GM19328 (cell line): Measurements from ENCODE around the gene TCAIM.

Source experiments
- ATAC-seq: cut with Tn5 transposase; IDR thresholded peaks from one replicate; pipeline ENCODE4 v1.9.1; 2021; ENCODE audit warnings: mild to moderate bottlenecking, moderate library complexity; ENCODE audit not compliant: unreplicated experiment

The TCAIM gene

DNA sequence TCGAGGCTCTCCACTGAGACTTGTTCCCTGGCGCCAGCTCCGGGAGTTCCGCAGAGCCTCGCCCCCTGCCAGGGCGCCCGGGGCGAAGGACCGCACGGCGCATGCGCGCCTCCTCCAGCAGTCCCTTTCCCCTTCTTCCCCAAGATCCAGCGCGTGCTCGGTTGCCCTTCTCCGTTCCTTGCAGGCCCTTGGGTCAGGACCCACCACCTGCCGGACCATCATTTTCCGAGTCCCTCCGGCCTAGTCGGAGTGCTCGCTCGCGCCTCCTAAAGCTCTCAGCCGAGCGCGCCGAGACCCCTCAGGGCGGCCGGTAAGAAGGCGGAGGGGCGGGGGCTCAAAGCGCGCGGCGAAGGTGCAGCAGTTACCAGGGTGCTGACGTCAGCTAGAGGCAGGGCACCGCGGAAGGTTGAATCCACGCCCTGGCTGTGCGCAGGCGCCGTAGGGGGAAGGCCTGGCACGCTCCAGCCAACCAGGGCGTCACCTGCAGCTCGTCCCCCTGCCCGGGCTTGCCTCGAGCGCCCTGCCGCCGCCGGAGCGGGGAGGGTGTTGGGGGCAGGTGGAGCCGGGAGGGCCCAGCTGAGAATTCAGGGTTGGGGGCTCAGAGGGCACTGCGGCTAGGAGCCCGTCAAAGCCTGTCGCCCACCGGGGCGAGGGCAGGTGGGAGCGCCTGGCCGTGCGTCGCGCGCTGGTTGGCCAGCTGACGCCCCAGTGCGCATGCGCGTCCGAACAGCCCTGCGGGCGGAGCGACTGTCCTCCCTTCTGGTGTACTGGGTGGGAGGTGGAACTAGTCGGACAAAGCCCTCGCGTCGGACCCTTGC, at the start of gene TCAIM:
TSS of gene TCAIM (plus strand) at position 757 of the 818 bp plus-strand sequence. CDS start 16,017 bp downstream, outside the sequence.
- ATAC-seq: peak; percentile 91

DNA sequence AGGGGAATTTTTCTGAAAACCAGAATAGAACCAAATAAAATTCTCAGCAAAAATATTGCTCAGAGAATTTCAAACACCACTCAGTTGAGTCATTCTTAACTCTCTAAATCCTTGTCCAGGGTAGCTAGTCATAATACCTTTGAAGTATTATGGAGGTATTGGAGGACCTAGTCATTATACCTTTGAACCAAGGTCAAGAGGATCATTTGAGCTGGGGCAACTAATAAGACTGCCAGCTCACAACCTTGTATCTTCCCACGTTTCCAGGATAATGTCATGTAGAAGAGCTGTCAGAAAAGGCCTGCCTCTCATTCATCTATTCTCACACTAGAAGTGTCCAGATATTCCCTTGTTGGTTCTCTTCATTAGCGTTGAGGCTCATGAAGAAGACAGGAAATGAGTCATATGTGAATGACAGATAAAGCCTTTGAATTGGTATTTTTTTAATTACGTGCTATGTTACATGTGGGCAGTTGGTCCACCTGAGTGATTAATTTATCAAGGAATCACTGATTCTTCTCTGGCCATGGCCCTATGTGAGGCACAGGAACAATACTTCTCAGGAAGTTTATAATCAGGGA, 48.6 kb upstream of the TCAIM start:
- no peak for ATAC-seq

GRCh38 chr3:44292276-44292675, 46.3 kb upstream of the TCAIM start:
- ATAC-seq: no peak

GRCh38 chr3:44292947-44293346, 45.6 kb upstream of the TCAIM start:
- ATAC-seq: no peak

DNA sequence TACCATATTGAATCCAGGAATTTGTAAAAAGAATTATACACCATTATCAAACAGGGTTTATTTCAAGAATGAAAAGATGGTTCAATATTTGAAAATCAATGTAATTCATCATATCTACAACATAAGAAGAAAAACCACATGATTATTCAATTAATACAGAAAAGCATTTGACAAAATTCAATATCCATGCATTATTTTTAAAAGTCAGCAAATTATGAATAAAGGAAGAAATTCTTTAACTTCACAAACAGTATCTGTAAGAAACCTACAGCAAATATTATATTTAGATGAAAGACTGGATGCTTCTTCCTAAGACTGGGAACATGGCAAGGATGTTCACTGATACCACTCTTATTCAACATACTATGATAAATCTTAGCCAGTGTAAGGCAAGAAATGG, 41.3 kb upstream of the TCAIM start:
- ATAC-seq: no peak

DNA sequence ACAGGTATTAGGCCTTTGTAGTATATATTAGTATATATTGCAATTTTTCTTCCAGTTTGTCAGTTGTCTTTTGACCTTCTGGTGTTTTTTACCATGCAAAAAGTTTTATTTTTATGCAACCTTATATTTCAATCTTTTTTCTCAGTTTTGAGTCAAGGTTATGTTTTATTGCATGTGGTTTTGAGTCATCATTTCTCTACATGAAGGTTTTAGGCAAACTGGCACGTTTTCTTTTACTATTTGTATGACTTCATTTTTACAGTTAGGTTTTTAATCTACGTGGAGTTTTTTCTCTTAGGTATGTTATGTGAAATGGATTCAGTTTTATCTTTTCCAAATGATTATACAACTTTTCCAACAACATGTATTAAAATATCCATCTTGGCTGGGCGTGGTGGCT, 36.8 kb upstream of the TCAIM start:
- ATAC-seq: no peak

GRCh38 chr3:44309500-44309899, 29.1 kb upstream of the TCAIM start:
- no peak for ATAC-seq

DNA sequence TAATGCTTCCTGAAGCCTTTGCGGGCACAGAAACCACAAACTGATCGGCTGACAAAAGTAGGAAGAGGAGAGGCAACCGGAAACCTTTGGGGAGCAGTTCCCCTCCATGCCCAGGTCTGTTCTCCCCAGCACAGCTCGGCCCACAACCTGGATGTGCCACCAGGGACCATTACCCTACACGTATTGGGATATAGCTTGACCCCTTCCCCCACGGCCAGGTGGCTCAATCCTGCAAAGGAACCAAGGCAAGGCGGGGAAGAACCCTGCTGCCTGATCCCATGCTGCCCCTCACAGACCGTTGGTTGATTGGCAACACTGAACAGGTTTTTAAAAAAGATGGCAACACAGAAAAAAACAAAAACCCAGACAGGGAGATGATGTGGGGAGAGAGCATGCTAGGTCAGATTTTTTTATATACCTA, 19.7 kb upstream of the TCAIM start:
- ATAC-seq: no peak

DNA sequence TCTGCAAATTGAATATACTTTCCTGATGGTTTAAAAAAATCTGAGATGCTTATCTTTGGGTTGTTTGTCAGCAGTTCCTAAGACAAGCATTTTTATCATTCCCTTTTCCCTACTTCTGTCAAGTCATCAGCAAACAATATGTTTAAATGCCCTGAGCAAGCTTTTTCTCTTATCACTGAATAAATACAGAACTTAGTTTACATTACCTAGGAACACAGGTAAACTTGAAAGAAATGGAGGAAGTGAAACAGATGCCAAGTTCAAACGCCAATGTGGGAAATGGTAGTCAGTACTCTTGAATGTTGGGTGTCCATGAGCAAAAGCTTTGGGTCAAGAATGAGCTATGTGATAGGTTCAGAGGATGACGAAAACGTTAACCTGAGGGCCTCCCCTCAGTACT, 17.2 kb upstream of the TCAIM start:
- ATAC-seq: no peak

DNA sequence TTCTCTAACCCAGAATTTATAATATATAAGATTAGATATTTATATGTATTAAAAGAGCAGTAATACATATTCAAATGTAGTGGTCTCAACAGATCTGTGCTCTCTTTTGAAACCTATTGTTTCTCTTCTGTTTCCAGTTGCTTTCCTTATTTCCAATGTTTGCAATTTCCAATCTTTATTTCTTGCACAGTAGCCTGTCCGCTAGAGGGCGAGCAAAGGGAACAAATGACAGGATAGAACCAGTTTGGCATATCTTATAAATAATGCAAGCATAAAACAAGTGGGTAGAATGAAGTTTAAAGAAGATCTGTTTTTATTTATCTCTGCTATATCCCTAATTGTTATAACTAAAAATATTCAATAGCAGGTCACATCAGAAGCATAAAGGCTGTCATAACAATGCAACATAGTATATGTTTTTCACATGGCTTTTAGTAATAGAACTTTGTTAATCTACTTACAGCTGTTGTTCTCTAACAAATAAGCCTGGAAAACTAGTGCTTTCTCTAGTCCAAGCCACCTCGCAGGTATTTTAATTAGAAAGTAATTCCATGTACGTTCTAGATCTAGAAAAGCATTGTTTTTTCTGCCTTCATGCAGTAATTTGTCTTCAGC, 15.1 kb upstream of the TCAIM start:
- no peak for ATAC-seq

DNA sequence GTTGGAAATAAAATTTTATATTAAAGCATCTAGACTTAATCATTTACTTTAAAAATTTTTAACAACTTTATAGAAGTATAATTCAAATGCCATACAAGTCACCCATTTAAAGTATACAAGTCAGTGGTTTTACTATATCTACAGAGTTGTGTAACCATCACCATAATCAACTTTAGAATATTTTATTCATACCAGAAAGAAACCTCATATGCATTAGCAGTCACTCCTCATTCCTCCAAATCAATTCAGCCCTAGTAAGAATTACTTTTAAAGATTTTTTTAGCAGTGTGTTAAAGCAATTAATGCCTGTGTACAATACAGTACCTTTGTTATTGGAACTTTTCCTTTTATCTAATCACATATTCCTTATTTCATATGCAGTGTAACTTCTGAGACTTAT, 14.0 kb upstream of the TCAIM start:
- no peak for ATAC-seq

DNA sequence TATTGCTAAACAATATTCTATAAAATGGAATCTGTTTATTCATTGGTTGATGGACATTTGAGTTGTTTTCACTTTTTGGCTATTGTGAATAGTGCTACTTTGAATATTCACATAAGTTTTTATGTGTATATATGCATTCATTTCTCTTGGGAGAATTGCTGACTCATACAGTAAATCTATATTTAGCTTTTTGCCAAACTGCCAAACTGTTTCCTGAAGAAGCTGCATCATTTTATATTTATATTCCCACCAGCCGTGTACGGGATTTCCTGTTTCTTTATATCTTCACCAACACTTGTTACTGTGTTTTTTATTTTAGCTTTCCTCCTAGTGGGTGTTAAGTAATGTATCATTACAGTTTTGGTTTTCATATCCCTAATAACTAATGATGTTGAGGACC, 12.5 kb upstream of the TCAIM start:
- ATAC-seq: no peak

DNA sequence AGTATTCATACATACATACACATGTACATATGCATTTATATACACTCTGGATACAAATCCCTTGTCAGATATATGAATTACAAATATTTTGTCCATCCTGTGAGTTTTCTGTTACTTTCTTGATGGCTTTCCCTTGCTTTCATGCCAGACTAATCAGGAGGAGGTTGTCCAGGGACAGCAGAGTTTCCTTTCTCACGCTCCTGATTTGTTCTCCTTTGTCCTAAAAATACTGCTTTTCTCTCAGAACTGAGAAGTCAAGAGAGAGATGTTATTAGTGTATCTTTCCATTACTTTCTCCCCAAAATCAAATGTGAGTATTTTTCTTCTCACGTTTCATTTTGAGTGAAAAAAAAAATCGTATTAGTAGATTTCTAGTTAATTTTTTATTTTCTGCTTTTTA, 12.1 kb upstream of the TCAIM start:
- no peak for ATAC-seq

DNA sequence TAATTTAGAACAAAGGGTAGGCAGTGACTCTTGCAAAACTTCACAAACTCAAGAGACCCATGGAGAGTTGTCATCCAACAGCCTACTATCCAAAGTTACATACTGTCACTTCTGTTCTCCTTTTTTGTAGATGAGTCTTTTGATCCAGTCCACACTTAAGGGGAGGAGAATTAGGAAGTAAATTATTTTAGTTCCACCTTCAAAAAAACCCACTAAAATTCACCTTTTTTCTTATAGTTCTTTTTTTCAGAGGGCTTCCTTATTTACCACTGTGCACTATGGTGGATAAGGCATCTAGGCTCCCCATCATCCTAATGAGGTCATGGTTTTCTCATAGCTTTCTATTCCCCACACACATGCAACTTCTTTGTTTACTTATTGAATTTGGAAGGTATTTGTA, 8.6 kb upstream of the TCAIM start:
- no peak for ATAC-seq

DNA sequence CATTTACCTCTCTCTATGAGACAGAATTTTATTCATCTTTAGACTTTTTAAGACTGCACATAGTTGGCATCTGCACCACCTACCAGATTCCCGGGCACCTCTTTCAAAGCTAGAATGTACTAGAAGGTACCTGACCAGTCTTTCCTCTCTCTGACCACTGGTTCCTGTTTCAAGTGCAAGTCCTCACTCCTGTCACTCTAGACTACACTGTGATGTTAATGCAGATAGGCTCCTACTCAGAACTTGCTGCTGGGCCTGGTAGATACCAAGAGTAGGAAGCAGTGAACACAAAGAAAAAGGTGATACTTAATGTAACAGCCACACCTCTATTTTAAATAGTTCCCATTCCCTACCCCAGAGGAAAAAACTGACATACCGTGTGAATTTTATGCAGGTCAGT, 8.1 kb upstream of the TCAIM start:
- no peak for ATAC-seq

DNA sequence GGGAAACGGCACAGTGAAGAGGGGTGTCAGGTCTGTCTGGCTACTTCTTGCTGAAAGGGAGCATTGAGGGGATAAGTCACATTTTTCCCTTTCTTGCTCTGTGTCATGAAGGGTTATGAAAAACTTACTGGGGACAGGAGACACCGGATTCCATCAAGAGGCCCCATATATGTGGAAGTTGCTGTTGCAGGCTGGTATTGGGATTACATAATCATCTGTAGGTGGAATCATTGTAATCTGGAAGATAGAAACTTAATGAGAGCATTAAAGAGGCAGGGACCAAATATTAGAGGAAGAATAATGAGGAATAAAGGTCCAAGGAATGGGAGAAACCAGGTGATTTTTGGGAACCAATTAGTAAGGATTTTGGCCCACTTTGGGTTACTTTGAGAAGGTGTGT, 4.2 kb upstream of the TCAIM start:
- no peak for ATAC-seq

DNA sequence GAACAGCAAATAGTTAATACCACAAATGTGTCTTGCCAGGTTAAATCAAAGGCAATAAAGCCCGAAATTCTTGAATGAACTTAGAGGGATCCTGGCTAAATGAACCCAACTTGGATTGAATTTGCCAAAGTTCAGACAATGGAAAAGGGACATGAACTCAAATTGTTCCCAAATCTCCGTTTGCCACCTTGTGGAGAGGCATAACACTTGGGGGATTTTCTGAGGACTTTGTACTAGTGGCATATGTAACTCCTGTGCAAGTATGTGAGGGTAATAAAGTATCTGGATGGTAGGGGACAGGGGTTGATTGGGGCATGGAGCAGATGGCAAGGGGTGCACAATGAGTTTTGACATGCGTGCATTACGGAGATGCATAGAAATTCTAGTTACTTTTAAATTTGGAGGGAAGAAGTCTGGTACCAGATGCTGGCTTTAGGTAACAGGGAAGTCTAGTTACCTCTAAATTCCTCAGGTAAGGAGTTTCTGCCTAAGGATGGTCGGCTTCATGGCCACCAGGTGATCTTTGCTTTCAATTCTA, 1.2 kb upstream of the TCAIM start:
- ATAC-seq: no peak

DNA sequence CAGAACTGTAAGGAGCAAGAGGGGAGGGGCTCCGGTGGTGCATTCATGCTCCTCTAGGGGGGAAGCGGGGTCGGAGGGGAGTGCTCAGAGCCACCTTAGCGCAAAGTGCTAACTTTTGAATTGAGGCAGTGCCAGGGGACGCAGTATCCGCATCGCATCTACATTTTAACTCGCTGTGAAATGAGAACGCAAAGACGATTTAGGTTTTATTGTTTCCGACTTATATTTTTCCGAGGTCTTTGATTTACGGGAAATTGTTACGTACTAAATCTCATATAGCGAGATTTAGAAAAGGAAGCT, 212 bp downstream of the TCAIM start:
- no peak for ATAC-seq

- ATAC-seq: no peak
Measured at GRCh38 chr3:44339181-44340057, 853 bp downstream of the TCAIM start.

GRCh38 chr3:44340058-44340395, 1.5 kb downstream of the TCAIM start:
- ATAC-seq: no peak

DNA sequence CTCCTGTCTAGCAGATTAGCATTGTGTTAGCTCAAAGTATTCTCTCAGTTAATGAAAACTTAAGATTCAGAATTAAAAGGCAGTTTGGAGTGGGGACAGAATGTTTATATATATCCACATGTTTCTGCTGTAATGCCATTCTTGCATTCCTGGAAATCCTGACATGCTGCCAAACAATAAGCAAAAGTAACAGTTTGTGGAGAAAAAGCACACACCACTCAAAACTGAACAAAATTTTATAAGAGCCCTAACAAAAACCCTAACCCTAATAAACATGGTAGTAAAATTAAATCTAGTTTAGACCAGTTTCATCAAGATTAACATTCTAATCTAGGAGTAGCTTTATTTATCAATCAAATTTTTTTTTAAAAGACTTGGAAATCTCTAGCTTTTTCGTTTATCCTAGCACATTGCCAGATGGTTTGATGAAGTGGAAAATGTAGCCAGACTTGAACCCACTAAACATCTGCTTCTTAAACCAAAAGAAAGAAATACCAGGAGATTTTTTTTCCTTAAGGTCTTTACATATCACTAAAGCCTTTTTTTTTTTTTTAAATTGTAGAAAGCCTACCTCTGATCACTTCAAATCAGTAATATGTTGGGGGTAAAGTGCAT, 3.7 kb downstream of the TCAIM start:
- ATAC-seq: no peak
